Loucy (cell line): ENCODE measurements around the gene BUB1B.

Experiments used
- H2AFZ ChIP-seq: fragments of 200-600 bp; sonication (generic); 2 replicates; pipeline ENCODE4 v1.6.0; 2016; ENCODE audit warnings: antibody characterized with exemption, mild to moderate bottlenecking, low read length, moderate library complexity
- H3F3A ChIP-seq: fragments of 200-600 bp; 2 replicates; pipeline ENCODE4 v1.6.0; 2016; ENCODE audit warnings: antibody characterized with exemption, low read depth, mild to moderate bottlenecking
- H3K27me3 ChIP-seq: fragments of 200-600 bp; sonication (generic); 2 replicates; pipeline ENCODE4 v1.6.1; 2014; ENCODE audit warnings: low read length, mild to moderate bottlenecking; ENCODE audit not compliant: insufficient read depth, poor library complexity, severe bottlenecking
- H3K36me3 ChIP-seq: fragments of 200-600 bp; sonication (generic); 2 replicates; pipeline ENCODE4 v1.6.1; 2016; ENCODE audit warnings: low read length; ENCODE audit not compliant: insufficient read depth
- H3K4me1 ChIP-seq: fragments of 200-600 bp; sonication (generic); 2 replicates; pipeline ENCODE4 v1.5.1; 2014; ENCODE audit warnings: low read length, mild to moderate bottlenecking; ENCODE audit not compliant: insufficient read depth, poor library complexity, severe bottlenecking
- H3K4me2 ChIP-seq: fragments of 200-600 bp; sonication (generic); 2 replicates; pipeline ENCODE4 v1.6.0; 2014; ENCODE audit warnings: antibody characterized with exemption, low read length, low read depth, mild to moderate bottlenecking; ENCODE audit not compliant: poor library complexity, severe bottlenecking
- H3K4me3 ChIP-seq: fragments of 200-600 bp; sonication (generic); 2 replicates; pipeline ENCODE4 v1.5.1; 2014; ENCODE audit warnings: low read length, mild to moderate bottlenecking, mixed read lengths; ENCODE audit not compliant: poor library complexity, severe bottlenecking
- H3K79me2 ChIP-seq: fragments of 200-600 bp; sonication (generic); 2 replicates; pipeline ENCODE4 v1.6.1; 2014; ENCODE audit warnings: low read length; ENCODE audit not compliant: insufficient read depth
- H3K9ac ChIP-seq: fragments of 200-600 bp; sonication (generic); 2 replicates; pipeline ENCODE4 v1.6.0; 2014; ENCODE audit warnings: mild to moderate bottlenecking, low read depth, low read length, moderate library complexity; ENCODE audit not compliant: poor library complexity, severe bottlenecking
- H3K9me2 ChIP-seq: fragments of 200-600 bp; sonication (generic); replicated peaks from 2 replicates; pipeline ENCODE4 v1.6.1; 2016; ENCODE audit warnings: low read depth, low read length, mixed read lengths
- H3K9me3 ChIP-seq: fragments of 200-600 bp; sonication (generic); 2 replicates; pipeline ENCODE4 v1.6.1; 2014; ENCODE audit warnings: mild to moderate bottlenecking, antibody characterized with exemption, low read length, low read depth; ENCODE audit not compliant: insufficient read depth
- H4K20me1 ChIP-seq: fragments of 200-600 bp; sonication (generic); 2 replicates; pipeline ENCODE4 v1.6.0; 2014; ENCODE audit warnings: antibody characterized with exemption, low read length, mild to moderate bottlenecking; ENCODE audit not compliant: insufficient read depth, poor library complexity, severe bottlenecking
- CTCF ChIP-seq: fragments of 200-600 bp; sonication (generic); conservative IDR thresholded peaks from 2 replicates; pipeline ENCODE4 v1.5.1; 2014; ENCODE audit warnings: mild to moderate bottlenecking, antibody characterized with exemption, low read length
- EZH2phosphoT487 ChIP-seq: fragments of 200-600 bp; IDR thresholded peaks from 2 replicates; pipeline ENCODE4 v1.6.1; 2018; ENCODE audit warnings: antibody characterized with exemption, mild to moderate bottlenecking, moderate library complexity, borderline replicate concordance

The BUB1B gene

GRCh38 chr15:40229316-40229715 is 68.4 kb downstream of the BUB1B start:
- no peaks in the 10 kb centered on the region for H3K4me1 ChIP-seq
- peaks cover 40% of the 10 kb centered on the region; the same call in 1 of the 2 replicates for H3K36me3 ChIP-seq
- H4K20me1 ChIP-seq, result no peaks in the 10 kb centered on the region
- no peak overlapping the region for H3K9ac ChIP-seq
- TF ChIP-seq CTCF (no peak), EZH2phosphoT487 (no peak)
- H3K4me2 ChIP-seq, result no peak overlapping the region
- H3K27me3 ChIP-seq, result no peaks in the 10 kb centered on the region
- H3K9me2 ChIP-seq, result no peaks in the 10 kb centered on the region
- H2AFZ ChIP-seq, result no peak overlapping the region
- no peaks in the 10 kb centered on the region for H3F3A ChIP-seq
- H3K9me3 ChIP-seq, result no peaks in the 10 kb centered on the region
- H3K4me3 ChIP-seq, result no peak overlapping the region
- H3K79me2 ChIP-seq, result no peaks in the 10 kb centered on the region

DNA sequence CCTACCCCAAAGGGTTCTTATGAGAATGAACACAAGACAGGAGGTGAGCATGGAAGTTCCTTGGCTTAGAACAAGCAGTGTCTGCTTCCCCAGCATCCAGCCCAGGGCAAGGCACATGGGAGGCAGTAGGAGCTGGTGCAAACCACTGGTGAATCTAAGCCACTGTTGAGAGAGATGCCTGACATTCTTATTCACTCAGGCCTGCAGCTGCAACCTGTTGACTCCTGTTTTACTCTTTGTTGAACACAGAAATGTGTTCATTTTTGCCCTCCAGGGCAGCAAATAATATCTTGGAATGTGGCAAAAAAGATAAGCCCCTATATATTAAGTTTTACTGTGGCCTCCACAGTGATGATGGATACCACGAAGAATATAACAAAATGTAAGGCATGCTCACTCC is 69.1 kb downstream of the BUB1B start:
- H3K9ac ChIP-seq, result no peak overlapping the region
- H3K9me3 ChIP-seq, result no peaks in the 10 kb centered on the region
- no peaks in the 10 kb centered on the region for H4K20me1 ChIP-seq
- H3K4me1 ChIP-seq, result peaks cover 4% of the 10 kb centered on the region
- no peaks in the 10 kb centered on the region for H3K79me2 ChIP-seq
- no peaks in the 10 kb centered on the region for H3K27me3 ChIP-seq
- H3K4me3 ChIP-seq, result no peak overlapping the region
- no peak overlapping the region for H3K4me2 ChIP-seq
- TF ChIP-seq CTCF (no peak), EZH2phosphoT487 (no peak)
- peaks cover 34% of the 10 kb centered on the region; the same call in 1 of the 2 replicates for H3K36me3 ChIP-seq
- no peaks in the 10 kb centered on the region for H3F3A ChIP-seq
- no peak overlapping the region for H2AFZ ChIP-seq
- H3K9me2 ChIP-seq, result no peaks in the 10 kb centered on the region

GRCh38 chr15:40232625-40233070 is 71.8 kb downstream of the BUB1B start:
- H2AFZ ChIP-seq, result no peak overlapping the region
- no peaks in the 10 kb centered on the region for H3F3A ChIP-seq
- TF ChIP-seq EZH2phosphoT487 (no peak), CTCF (no peak)
- peaks cover 26% of the 10 kb centered on the region; the same call in 1 of the 2 replicates for H3K36me3 ChIP-seq
- no peak overlapping the region for H3K4me3 ChIP-seq
- no peaks in the 10 kb centered on the region for H3K9me2 ChIP-seq
- H3K4me2 ChIP-seq, result no peak overlapping the region
- no peak overlapping the region for H3K9ac ChIP-seq
- H3K9me3 ChIP-seq, result no peaks in the 10 kb centered on the region
- H3K79me2 ChIP-seq, result no peaks in the 10 kb centered on the region
- peaks cover 6% of the 10 kb centered on the region for H3K4me1 ChIP-seq
- H4K20me1 ChIP-seq, result no peaks in the 10 kb centered on the region
- no peaks in the 10 kb centered on the region for H3K27me3 ChIP-seq
